CD4-positive, alpha-beta T cell treated with Interleukin-17A for 4 hours (primary cell): Measurements from ENCODE around the gene FBXL15.

ENCODE experiments used
- DNase-seq: peaks from one replicate; pipeline ENCODE4 v3.0.0-alpha.2; 2020; ENCODE audit warnings: mixed read lengths

FBXL15 gene

GRCh38 chr10:102398172-102399020 is 22.2 kb upstream of the FBXL15 start:
- no peak for DNase-seq

GRCh38 chr10:102399217-102400021 is 21.2 kb upstream of the FBXL15 start:
- DNase-seq = peak; percentile 90

GRCh38 chr10:102400076-102400475 is 20.6 kb upstream of the FBXL15 start:
- no peak for DNase-seq

GRCh38 chr10:102400598-102401341 is 19.9 kb upstream of the FBXL15 start:
- DNase-seq = no peak

GRCh38 chr10:102401342-102401654 is 19.3 kb upstream of the FBXL15 start:
- DNase-seq = no peak

DNA sequence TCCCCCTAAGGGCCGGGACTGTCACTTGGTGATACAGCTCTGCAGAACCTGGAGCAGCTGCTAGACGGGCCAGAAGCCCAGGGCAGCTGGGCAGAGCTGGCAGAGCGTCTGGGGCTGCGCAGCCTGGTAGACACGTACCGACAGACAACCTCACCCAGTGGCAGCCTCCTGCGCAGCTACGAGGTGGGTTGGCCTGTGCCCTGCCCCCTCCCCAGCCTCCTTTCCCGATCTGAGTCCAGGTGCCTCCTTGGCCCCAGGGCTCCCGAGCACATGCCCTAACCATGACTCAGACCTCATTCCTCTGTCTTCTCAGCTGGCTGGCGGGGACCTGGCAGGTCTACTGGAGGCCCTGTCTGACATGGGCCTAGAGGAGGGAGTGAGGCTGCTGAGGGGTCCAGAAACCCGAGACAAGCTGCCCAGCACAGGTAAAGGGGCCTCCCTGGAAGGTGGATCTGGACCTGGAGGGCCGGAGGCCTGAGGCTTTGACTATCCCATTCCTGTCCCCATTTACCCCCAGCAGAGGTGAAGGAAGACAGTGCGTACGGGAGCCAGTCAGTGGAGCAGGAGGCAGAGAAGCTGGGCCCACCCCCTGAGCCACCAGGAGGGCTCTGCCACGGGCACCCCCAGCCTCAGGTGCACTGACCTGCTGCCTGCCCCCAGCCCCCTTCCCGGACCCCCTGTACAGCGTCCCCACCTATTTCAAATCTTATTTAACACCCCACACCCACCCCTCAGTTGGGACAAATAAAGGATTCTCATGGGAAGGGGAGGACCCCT is 18.7 kb upstream of the FBXL15 start:
- DNase-seq = no peak

DNA sequence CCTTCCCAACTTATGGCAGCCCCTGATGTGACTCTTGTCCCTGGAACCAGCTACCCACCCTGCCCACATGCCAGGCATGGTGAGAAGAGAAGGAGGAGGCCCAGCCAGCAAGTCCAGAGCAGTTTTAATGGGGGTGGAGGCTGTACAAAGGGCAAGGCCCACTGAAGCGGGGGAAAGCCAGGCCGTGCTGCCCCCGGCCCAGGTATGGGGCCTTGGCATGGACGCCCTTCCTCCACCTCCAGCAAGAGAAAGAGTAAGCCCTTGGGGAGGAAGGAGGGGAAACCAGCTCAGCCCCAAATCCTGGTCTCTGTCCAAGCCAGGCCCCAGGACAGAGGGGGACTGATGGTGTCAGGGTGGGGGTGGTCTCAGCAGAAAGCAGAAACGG is 18.1 kb upstream of the FBXL15 start:
- no peak for DNase-seq

DNA sequence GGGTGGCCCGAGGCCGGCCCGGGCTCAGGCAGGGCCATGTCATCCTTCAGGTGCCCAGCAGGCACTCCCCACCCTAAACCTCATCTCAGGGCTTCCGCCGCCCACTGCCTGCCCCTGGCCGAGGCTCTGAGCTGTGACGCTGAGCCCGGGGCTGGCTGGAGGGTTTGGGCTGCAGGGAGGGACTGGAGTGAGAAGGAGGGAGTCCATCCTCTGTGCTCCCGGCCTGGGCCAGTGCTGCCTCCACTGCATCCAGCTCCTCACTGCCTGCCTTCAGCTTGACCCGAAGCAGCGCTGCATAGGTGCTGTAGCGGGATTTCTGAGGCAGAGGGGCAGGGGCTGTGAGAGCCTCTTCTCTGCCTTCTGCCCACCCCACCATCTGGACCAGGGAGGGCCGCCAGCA is 17.5 kb upstream of the FBXL15 start:
- DNase-seq = no peak

- no peak for DNase-seq
These were observed 16.1 kb upstream of the FBXL15 start for GRCh38 chr10:102404361-102405107.

- no peak for DNase-seq
These were observed 15.5 kb upstream of the FBXL15 start for GRCh38 chr10:102405108-102405571.

GRCh38 chr10:102405632-102406031 is 15.0 kb upstream of the FBXL15 start:
- DNase-seq = no peak

- no peak for DNase-seq
These were observed 13.8 kb upstream of the FBXL15 start for GRCh38 chr10:102406815-102407214.

GRCh38 chr10:102407425-102408130 is 13.1 kb upstream of the FBXL15 start:
- DNase-seq = no peak

GRCh38 chr10:102408131-102408727 is 12.4 kb upstream of the FBXL15 start:
- DNase-seq = no peak

- DNase-seq = peak; percentile 88
These were observed 11.7 kb upstream of the FBXL15 start for GRCh38 chr10:102408728-102409603.

DNA sequence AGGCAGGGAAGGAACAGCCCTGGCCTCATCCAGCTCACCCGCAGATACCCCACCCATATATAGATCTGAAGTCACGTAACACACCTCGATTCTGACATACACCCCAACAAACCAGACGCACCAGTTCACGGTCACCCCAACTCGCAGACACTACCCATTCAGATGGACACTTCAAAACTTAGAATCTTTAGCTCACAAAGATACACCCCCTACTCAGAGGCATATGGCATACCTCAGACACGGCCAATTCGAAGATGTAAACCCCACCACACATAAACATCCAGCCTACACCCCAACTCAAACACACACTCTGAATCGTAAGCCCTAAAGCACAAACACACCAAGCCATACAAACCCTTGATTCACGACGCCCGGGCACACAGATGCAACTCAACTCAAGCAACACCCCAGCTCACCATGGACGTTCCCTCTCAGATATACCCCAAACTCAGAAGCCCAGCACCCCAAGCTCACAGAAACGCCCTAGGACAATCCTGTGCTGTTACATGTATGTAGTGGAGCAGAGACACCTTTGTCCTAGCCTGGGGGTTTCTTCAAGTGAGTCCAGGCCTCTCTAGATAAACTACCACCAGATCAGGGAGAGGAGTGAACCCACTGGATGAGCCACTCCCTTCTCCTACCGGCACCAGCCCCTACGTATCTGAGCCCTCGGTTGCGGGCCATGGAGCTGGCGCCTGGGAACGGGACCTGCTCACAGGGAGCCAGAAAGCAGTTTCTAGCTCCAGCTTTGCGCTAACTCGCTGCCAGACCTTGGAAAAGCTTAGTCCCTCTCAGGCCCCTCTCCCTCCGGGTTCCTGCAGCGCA is 10.8 kb upstream of the FBXL15 start:
- DNase-seq = no peak

GRCh38 chr10:102410429-102411073 is 10.1 kb upstream of the FBXL15 start:
- peak; percentile 83 for DNase-seq
